Iris pigment epithelial cell (primary cell): ENCODE results near the gene UBE2D3.
"Not testable (repeated sequence)": the region's sequence is repeated elsewhere in the genome, so short reads cannot be mapped to it uniquely, and the experiment has no call there.

Source experiments
- DNase-seq: peaks from one replicate; pipeline ENCODE4 v3.0.0-alpha.2; 2011; ENCODE audit warnings: low read depth

Gene UBE2D3

DNA sequence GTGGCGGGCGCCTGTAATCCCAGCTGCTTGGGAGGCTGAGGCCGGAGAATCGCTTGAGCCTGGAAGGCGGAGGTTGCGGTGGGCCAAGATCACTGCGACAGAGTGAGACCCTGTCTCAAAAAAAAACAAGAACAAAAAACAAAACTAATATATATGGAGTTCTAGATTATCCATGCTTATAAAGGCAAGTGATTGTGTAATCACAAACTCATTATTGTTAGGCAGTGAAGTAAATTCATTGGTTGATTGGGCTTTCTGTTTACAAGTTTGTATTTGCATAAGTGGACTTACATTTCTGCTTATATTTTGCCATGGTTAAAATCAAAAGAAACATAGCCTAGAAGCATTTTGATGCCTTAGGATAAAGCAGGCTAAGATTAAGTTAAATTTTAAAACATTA, 2.5 kb upstream of the UBE2D3 start:
- no peak for DNase-seq

DNA sequence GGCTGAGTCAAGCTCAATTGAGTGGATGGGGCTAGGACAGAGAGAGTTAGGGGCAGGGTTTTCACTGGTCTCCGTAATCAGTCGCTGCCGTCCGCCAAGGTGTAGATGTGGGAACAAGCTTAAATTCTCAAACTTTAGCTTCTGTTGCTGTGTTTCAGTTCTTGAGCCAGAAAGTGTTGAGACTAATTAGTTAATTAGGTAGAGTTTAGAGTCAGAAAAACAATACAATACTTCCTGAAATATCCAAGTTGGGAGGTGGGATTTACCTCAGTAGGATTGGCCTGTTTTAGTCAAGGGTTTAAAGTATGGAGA, 1.1 kb upstream of the UBE2D3 start:
- DNase-seq: no peak

DNA sequence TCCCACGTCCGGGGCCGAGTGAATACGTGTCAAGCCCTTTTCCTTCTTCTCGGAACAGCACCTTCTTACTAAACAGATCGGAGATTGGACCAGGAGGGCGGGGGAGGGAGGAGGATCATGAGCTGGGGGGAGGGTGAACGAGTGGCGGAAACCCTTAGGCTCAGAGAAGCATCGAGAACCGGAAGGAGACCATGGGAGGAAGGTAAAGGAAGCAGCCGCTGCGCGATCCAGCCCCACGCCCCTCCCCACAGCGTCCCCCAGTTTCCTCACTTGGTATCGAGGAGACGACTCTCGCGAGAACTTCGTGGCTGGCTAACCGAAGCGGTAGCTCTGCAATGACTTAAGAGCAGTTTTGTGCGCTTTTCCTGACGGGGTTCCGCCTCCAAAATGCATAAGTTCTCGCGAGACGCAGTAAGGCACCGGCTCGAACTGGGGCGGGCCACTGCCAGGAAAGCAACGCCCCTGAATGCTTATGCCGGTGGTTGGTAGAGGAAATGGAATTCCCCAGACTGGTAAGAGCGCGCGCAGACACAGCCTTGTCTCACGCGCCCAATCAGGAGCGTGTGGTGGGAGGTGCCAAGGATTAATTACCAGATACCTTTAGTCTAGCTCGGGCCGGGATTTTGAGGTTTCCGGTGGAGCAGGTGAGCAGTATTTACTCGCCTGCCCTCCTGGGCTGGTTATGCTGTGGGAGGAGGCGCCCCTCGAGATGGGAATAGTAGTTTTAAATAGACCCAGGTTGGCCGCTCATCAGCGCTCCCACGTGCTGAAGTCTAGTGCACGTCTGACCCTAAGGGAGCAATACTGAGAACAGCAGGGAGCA, 534 bp upstream of the UBE2D3 start:
- DNase-seq: peak; percentile 100

DNA sequence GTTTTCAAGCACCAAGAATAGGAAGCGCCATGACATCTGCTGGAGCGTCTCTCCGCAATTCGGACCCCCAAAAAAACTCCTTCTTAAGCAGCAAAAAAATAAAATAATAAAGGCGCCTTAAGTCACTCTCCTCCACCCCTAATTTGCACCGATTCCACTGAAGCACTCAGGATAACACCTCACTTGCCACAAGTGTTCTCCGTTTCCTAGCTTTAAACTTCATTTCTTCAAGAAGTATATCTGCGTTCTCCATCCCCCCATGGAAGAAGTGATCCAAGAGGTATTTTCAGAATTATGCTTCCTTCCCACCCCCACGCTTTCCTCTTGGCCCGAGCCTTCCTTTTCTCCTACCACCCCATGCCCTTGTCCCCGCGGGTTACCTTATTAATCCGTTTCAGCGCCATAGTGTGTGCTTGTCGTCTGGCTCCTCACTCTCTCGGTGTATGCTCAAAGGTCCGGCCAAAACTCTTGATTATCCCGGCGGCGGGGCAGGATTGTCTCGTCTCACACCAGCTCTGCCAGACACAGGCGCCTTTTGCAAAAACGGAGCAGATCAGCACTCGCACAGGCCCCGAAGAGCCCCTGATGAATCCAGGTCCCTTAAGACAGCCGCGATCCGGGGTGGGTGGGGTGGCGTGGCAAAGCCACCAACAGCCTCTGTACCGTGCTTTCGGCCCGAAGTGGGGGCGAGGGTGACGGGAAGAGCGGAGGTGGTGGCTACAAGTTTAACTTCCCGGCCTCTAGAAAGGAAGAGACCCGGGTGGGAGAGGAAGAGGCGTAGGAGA, 1.1 kb downstream of the UBE2D3 start:
- DNase-seq: no peak

DNA sequence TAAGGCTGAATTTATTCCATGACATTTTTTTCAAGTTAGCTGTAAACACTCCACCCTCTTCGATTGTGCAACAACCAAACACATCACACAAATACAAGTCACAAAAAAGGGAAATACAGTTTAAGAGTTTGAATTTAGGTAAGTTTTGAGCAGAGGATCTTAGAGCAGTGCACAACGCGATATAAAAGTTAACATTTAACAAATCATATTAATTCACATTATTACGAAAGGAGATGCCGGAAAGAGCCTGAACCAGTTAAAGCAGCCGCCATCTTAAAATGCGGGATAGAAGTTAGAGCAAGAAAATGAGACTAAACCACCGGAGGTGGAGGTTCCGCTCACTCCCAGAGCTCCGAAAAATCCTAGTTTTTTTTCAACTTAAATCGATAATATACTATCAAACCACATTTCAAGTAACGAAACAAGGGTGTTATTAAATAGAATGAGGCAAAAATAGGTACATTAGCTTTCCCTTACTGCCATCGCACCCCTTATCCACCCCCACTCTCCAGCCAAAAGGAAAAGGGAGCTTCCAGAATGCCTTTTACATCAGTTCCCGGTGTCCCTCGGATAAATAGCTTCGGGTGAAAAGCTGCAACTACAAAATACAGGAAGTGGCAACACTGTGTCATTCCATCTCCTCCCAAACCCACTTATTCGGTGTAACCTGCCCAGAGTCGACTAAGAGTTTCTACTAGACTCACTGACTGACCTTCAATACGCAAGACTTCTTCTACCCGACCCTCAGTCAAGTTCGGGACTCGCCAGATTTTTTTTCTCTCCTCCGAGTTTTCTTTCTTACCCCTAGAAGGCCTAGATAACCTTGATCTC, 1.9 kb downstream of the UBE2D3 start:
- peak; percentile 70 for DNase-seq

DNA sequence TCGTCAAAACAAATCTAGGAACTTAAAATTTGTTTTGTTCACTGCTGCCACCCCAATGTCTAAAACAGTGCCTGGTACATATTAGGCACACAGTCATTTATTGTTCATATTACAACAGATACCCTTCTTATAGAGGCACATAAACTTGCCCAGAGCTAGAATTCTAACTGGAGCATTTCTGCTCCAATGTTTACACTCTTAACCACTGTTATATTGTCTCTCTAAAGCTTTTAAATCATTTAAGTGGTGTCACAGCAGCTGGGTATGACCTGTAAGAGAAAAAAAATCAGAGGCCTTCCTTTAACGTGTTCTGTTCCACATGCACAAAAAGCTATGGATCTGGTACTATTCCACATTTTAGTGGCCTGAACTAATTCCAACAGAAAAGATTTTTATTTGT, 3.0 kb downstream of the UBE2D3 start:
- DNase-seq: no peak

DNA sequence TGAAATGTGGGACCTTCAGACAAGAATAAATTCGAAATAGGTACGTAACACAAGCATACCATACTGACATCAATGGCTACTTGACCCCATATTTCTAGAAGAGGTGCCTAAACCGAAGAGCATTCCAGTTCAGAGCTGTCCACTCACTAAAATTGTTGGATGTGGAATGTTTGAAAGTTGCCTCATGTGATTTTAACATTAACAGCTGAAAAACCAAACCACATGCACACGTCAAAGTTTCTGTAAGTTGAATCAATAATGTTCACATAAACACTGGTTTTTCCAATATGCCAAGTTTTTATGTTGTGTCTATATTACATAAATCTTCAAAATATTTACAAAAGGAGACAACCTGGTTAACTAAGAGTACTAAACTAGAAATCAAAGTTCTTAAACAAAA, 3.5 kb downstream of the UBE2D3 start:
- DNase-seq: peak; percentile 41

DNA sequence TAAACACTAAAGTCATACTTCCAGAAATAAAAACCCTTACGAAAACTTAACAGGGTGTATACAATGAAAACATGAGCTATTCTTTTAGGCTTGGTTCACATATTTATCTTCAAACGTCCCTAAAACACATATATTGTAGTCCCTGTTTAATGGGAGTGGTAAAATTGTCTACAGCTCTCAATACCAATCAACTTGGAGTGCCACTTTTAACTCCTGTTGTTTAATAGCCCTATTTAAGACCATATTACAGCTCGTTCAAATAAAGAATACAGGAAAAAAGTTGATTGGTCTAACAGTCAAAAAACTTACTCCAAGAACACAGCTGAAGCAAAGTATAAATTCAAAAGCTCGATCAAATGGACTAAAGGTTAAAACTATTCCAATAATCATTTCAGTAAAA, 3.9 kb downstream of the UBE2D3 start:
- no peak for DNase-seq

DNA sequence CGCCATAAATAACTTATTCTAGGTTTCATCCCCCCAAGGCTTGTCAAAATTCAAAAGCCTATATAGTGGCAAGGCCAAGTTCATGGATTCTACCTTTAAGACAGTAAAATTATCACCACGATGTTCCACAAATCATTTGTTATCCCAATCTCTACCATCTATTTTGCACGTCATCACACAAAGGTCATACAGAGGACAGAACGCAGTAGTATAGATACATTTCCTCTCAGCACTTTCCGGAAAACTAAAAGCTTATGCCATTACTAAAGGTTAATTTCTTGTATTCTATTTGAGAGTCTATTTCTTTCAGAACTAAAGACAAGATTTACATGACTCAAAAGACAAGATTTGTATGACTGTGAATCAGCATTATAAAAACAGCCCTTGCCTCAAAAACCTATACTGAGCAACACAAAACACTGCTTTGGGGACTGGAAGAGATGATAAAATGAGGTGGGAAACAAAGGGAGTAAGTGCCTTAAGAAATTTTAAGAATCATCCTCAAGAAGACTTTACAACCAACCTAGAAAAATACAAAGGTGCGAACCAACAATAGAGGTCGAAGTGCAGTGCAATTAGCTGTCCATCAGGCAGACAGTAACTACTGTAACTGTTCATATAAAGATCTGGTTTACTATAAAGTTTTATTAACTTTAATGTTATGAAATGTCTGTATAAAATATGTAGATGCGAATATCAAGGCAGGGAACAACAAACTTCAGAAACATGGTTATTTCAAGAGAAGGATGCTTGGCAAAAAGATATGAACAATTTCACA, 7.6 kb downstream of the UBE2D3 start:
- peak; percentile 68 for DNase-seq

DNA sequence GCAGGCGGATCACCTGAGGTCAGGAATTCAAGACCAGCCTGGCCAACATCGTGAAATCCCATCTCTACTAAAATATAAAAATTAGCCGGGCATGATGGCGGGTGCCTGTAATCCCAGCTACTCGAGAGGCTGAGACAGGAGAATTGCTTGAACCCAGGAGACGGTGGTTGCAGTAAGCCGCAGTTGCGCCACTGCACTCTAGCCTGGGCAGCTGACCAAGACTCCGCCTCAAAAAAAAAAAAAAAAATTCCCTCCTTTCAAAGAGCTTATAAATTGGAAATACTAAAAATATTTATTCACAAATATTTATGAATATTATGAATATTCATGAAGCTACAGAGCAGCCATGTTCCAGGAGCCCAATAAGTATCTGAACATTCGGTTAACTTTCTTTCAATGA, 8.3 kb downstream of the UBE2D3 start:
- not testable (repeated sequence) for DNase-seq

DNA sequence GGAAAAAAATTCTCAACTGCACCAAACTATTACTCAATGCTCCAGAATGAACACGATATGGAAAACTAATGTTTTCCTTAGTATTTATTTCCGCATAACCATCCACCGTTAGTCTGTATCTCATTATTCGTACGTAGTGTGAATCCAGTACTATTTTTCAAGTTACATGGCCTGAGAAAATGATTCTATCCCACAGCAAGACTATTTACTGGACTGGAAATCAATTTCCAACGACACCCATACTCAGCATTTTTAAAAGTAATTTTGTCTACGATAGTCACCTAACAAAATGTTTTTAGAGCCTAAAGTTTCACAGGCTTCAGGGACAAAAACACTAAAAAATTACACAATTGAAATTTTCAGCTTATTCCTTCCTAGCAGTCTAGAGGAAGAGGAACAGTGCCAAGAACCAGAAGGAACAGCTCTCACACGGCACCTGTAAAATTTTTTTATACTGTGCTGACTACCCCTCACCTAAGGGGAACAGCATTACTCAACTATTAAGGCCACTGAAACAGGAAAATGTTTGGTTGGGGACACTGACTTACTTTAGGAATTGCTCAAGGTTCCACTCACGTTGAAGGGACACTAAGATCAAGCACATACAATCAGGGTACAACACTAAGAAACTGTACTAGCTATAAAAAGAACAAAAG, 9.6 kb downstream of the UBE2D3 start:
- DNase-seq: no peak

DNA sequence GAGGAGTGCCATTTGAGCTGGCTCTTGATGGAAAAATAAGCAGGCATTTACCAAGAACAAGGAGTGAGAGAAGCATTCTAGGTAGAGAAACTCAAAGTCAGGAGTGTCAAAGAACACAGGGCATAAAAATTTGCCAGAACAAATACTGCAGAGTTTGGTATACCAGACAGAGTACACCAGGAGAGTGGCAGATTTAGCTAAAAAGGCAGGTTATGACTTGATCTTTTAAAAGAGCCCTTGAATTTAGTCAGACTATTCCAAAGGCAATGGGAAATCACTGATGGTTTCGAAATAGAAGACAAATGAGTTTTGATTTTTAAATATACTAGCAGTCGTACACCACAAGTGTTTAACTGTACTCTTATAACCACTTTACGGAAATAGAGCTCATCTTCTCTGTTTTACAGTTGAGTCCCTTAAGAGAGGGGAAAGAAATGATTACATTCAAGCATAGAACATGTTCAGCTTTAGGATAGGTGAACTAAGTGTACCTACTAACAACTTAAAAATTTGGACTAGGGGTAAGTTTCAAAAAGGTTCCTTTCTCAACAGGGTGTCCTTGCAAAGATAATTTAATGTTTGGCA, 10.2 kb downstream of the UBE2D3 start:
- no peak for DNase-seq

DNA sequence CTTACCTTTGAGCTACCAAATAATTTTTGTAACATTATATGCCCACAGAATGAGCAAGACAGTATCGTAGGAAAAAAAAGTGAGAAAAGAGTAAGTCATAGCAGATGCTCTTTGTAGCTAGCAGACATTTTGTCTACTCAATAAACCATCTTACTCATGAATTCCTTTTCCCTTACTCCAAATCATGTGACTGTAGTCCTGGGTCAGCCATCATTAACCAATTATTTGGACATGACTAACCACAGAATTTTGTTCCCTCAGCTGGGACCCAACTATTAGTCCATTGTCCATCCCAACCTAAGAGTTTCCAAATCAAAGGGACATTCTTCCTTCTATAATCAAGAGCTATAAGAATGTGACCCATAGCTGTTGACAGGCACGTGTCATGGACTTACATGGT, 11.4 kb downstream of the UBE2D3 start:
- DNase-seq: peak; percentile 87

DNA sequence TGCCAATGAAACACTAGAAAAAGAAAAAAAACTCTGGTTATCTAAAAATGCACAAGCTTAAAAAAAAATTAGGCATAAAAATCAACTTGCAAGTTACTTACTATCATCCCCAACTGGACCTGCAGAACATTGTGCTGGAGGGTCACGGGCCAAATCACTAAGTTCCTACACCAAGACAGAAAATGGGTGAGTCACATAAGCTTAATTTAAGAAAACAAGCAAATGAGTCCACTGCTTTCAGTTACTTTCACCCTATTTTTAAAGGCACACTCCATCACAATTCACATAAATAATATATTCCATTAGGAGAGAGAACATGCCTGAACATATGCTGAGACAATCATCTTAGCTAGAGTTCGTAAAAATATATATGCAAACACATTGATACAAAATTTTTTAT, 17.7 kb downstream of the UBE2D3 start:
- peak; percentile 41 for DNase-seq

DNA sequence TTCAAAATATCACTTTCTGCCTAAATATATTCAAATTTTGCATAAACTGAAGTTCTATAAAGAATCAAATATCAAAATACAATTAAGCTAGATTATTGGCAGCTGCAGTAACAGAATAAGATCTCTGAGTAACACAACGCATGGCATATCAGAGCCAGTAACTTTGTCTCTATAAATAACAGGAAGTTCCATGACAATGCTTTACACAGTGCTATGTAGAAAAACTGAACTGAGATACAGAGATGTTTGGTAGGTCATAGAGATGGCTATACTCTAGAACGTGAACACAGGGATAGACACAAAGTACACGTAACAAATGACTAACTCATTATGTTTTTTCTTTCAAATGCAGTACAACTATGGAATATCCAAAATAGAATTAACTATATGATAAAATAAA, 18.2 kb downstream of the UBE2D3 start:
- DNase-seq: no peak

DNA sequence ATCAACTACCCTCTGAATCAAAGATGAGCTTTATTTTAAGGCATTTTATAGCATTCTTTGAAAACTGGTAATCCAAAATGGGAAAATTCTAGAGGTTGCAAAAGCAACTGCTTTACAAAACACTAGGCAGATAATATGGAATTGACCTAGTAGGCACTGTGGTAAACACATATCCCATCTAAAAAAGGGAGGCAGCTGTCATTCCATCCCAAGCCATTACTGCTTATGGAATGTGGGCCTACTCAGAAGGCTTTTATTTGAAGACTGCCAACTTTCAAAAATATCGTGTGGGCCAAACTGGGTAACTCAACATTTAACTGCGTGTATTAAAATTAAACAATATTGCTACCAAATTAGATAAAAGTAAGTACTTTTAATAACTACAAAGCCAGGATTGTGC, 19.3 kb downstream of the UBE2D3 start:
- DNase-seq: no peak

DNA sequence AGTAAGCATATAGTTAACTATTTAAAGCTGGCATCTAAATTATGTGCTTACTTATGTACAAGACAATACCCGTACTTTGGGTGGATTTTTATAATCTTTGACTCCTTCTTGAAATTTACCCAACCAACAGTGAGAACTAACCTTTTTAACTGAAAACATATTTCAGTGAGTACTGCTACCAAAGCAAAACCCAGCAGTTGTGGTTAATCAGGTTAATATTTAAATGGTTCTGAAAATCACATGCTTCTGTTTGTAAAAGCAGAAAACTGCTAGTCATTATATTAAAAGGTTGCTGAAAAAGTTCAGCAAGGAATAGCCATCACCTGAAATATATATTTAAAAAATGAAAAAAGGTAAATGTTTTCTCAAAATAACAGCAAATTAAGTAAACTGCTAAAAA, 20.0 kb downstream of the UBE2D3 start:
- DNase-seq: no peak

DNA sequence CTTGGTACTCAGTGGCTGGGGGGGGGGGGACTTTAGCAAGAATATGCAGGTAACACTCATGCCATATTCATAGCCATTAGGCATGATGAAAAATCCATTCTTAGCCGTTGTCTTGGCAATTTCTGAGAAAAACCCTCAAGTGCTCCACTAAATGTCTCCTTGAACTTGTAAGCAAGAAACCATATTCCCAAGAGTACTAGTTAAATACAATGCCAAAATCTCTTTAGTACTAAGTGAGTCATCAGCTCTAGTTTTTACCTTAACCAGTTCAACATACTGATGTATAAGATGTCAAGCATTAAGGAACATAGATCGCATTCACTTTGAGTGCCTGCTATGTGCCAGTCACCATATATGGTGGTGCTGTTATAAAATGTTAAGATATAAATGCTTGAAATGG, 27.5 kb downstream of the UBE2D3 start:
- DNase-seq: no peak

DNA sequence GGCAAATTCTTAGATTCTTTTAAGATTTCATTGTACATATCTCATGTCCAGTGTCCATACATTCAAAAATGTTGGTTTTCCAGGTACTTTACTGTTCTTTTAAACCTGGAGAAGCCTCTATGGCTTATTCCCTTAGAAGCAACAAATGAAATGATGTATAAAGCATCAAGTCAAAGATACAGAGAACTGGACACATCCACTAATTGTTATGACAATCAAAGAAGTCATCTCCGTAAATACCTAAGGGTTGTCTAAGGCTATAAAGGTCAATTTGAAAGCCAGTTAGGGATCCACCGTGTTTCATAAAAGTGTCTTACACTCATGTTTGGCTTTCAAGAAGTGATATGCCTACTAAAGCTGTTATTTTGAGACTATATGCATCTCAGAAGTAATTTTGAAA, 32.4 kb downstream of the UBE2D3 start:
- DNase-seq: no peak

DNA sequence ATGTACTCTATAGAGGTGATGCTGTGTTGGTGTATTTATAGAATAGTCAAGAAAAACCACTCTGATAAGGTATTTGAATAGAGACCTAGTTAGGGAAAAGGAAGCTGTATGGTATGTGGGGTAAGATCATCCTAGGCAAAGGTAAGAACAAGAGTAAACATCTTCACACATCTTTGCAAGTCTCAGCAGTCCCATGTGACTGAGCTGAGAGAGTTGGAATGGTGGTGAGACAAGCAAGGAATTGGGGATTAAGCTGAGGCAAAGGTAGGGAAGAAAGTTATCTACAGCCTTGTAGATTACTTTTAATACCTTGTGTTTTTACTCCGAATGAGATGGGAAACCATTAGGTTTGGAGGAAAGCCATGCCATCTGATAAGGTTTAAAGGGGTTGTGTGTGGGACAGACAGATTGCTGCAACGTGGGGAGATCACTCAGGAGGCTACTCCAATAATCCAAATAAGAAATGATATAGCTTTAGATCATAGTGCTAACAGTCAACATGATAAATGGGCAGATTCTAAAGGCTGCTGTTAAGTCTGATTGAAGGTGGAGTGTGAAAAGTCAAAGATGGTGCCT, 34.9 kb downstream of the UBE2D3 start:
- no peak for DNase-seq

DNA sequence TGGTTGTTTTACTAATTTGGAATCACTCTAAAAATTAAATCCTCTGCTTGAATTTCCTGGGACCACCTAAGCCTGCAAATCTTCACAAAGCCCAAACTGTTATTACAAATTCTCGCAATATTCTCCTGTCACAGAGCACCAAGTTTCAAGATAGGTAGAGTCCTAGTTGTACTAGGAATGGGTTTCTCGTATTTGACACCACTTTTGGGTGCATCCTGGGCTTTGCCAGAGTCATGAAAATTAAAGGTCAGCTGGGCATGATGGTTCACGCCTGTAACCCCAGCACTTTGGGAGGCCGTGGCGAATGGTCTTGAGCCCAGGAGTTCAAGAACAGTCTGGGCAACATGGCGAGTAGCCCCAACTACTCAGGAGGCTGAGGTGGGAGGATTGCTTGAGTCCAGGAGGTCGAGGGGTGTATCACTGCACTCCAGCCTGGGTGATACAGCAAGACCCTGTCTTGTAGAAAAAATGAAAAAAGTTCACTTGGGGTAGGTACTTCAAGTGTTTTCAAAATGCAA, 36.0 kb downstream of the UBE2D3 start:
- DNase-seq: no peak
